ENCODE results near the gene AFTPH. TPM values are rescaled to one million over a fixed set of nuclear protein-coding genes. Genes with fewer than 3 reads are reported as not detected.

Gene AFTPH
- total RNA-seq, 1 experiment from 2014 or later: 14.9 TPM

DNA sequence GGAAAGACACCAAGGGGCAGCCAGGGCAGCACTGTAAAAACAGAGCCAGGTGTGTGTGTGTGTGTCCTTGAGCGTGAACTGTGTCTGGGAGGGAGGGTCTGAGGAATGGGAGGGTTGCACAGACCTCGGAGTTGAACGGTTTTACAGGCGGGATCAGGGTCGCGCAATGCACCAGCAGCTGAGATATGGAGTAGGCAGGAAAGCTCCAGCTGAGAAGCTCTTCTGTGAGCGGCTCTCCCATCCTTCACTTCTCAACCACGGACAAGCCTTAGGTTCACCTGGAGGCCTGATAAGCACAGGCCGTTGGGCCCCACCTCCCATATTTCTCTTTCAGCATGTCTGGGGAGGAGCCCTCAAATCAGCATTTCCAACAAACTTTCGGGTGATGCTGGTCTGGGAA is 117.5 kb downstream of the AFTPH start (continued):
- TF ChIP-seq ZNF263 (CRISPR knock-in tag; IDR thresholded peaks at IDR 0.05; ENCODE audit: low read depth): no peak
- TF ChIP-seq ZNF416 (CRISPR knock-in tag; IDR thresholded peaks at IDR 0.05): no peak
- TF ChIP-seq E2F5 (CRISPR knock-in tag; IDR thresholded peaks at IDR 0.05): no peak
- no peak for TF ChIP-seq CBFB (CRISPR knock-in tag; IDR thresholded peaks at IDR 0.05; ENCODE audit: low read depth)
- no peak for TF ChIP-seq FOXP4 (CRISPR knock-in tag; IDR thresholded peaks at IDR 0.05)
- TF ChIP-seq, protein P1, sequence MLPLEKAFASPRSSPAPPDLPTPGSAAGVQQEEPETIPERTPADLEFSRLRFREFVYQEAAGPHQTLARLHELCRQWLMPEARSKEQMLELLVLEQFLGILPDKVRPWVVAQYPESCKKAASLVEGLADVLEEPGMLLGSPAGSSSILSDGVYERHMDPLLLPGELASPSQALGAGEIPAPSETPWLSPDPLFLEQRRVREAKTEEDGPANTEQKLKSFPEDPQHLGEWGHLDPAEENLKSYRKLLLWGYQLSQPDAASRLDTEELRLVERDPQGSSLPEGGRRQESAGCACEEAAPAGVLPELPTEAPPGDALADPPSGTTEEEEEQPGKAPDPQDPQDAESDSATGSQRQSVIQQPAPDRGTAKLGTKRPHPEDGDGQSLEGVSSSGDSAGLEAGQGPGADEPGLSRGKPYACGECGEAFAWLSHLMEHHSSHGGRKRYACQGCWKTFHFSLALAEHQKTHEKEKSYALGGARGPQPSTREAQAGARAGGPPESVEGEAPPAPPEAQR (CRISPR knock-in tag; IDR thresholded peaks at IDR 0.05): no peak
- no peak for TF ChIP-seq GRHL2 (CRISPR knock-in tag; IDR thresholded peaks at IDR 0.05; ENCODE audit: insufficient replicate concordance, severe bottlenecking)

Small RNA genes lying within 50 kb of the gene (microRNA-seq; reads per million reads assigned to microRNA genes)
- gene MIR4434 (ENCODE audit: borderline number of aligned reads): not detected

Other genes starting within 250 kb of the AFTPH start
- gene LGALSL, start 70.2 kb upstream of the AFTPH start, total RNA-seq (2021): 21.0 to 26.5 TPM (median 24.2 TPM) in 3 replicates
- gene SERTAD2, start 129.6 kb downstream of the AFTPH start, total RNA-seq (2021): 7.9 to 8.0 TPM (median 7.9 TPM) in 3 replicates